H9 (cell line): ENCODE results near the gene CCDC80. TPM values are rescaled to one million over a fixed set of nuclear protein-coding genes. Genes with fewer than 3 reads are reported as not detected.

Experiments used
- DNase-seq: peaks from one replicate; pipeline ENCODE4 v3.0.0-alpha.2; 2017
- H2AFZ ChIP-seq: one replicate; pipeline ENCODE4 v1.6.1; 2013; ENCODE audit warnings: mild to moderate bottlenecking, low read length, control low read depth, moderate library complexity
- H2AK5ac ChIP-seq: 2 replicates; pipeline ENCODE4 v1.6.1; 2013; ENCODE audit warnings: low read length, control low read depth, mixed read lengths; ENCODE audit not compliant: insufficient read length
- H2BK120ac ChIP-seq: one replicate; pipeline ENCODE4 v1.6.1; 2013; ENCODE audit warnings: low read depth, mild to moderate bottlenecking, low read length, control low read depth, inconsistent platforms; ENCODE audit not compliant: poor library complexity, severe bottlenecking
- H2BK12ac ChIP-seq: 2 replicates; pipeline ENCODE4 v1.6.1; 2013; ENCODE audit warnings: low read length, control low read depth, mixed read lengths, low read depth; ENCODE audit not compliant: insufficient read length
- H2BK15ac ChIP-seq: 2 replicates; pipeline ENCODE4 v1.6.1; 2013; ENCODE audit warnings: low read depth, low read length, control low read depth
- H2BK20ac ChIP-seq: one replicate; pipeline ENCODE4 v1.6.1; 2013; ENCODE audit warnings: low read depth, mild to moderate bottlenecking, low read length, control low read depth, inconsistent platforms; ENCODE audit not compliant: poor library complexity, severe bottlenecking
- H2BK5ac ChIP-seq: 2 replicates; pipeline ENCODE4 v1.6.1; 2013; ENCODE audit warnings: low read length, control low read depth, mixed read lengths; ENCODE audit not compliant: insufficient read length
- H3K14ac ChIP-seq: 2 replicates; pipeline ENCODE4 v1.6.1; 2013; ENCODE audit warnings: low read length, control low read depth; ENCODE audit not compliant: insufficient read depth
- H3K18ac ChIP-seq: 2 replicates; pipeline ENCODE4 v1.6.1; 2013; ENCODE audit warnings: low read depth, mild to moderate bottlenecking, mixed read lengths, low read length, control low read depth; ENCODE audit not compliant: insufficient read length
- H3K23ac ChIP-seq: 2 replicates; pipeline ENCODE4 v1.6.1; 2013; ENCODE audit warnings: low read length, control low read depth, mixed read lengths, low read depth; ENCODE audit not compliant: insufficient read length
- H3K23me2 ChIP-seq: 2 replicates; pipeline ENCODE4 v1.6.1; 2013; ENCODE audit warnings: low read depth, mild to moderate bottlenecking, mixed read lengths, low read length, control low read depth; ENCODE audit not compliant: insufficient read length, poor library complexity, severe bottlenecking
- H3K27ac ChIP-seq: 2 replicates; pipeline ENCODE4 v1.5.1; 2013; ENCODE audit warnings: low read length, control low read depth, mixed read lengths, low read depth; ENCODE audit not compliant: insufficient read length
- H3K27me3 ChIP-seq: 2 replicates; pipeline ENCODE4 v1.6.1; 2013; ENCODE audit warnings: low read length, control low read depth, inconsistent platforms; ENCODE audit not compliant: insufficient read depth
- H3K4ac ChIP-seq: 2 replicates; pipeline ENCODE4 v1.6.1; 2013; ENCODE audit warnings: low read depth, mild to moderate bottlenecking, control low read depth, inconsistent platforms, low read length, moderate library complexity
- H3K4me1 ChIP-seq: 2 replicates; pipeline ENCODE4 v1.6.1; 2013; ENCODE audit warnings: low read length, control low read depth, inconsistent platforms; ENCODE audit not compliant: insufficient read depth
- H3K4me2 ChIP-seq: 2 replicates; pipeline ENCODE4 v1.6.1; 2013; ENCODE audit warnings: low read length, control low read depth, mixed read lengths; ENCODE audit not compliant: insufficient read length, insufficient read depth
- H3K56ac ChIP-seq: 2 replicates; pipeline ENCODE4 v1.6.1; 2013; ENCODE audit warnings: low read depth, mild to moderate bottlenecking, mixed read lengths, low read length, control low read depth; ENCODE audit not compliant: insufficient read length
- H3K79me1 ChIP-seq: 2 replicates; pipeline ENCODE4 v1.6.1; 2013; ENCODE audit warnings: low read depth, mild to moderate bottlenecking, moderate library complexity, low read length, control low read depth, inconsistent platforms; ENCODE audit not compliant: insufficient read depth, poor library complexity, severe bottlenecking
- H3K79me2 ChIP-seq: 2 replicates; pipeline ENCODE4 v1.6.1; 2013; ENCODE audit warnings: low read length, control low read depth, inconsistent platforms; ENCODE audit not compliant: insufficient read depth
- H3K9ac ChIP-seq: 2 replicates; pipeline ENCODE4 v1.6.1; 2013; ENCODE audit warnings: low read length, control low read depth, mixed read lengths; ENCODE audit not compliant: insufficient read length; ENCODE audit errors: extremely low read depth
- H3K9me3 ChIP-seq: one replicate; pipeline ENCODE4 v1.6.1; 2013; ENCODE audit warnings: low read depth, low read length, inconsistent platforms; ENCODE audit not compliant: control insufficient read depth
- H3T11ph ChIP-seq: one replicate; pipeline ENCODE4 v1.6.1; 2013; ENCODE audit warnings: mild to moderate bottlenecking, low read length, control low read depth, inconsistent platforms
- H4K20me1 ChIP-seq: one replicate; pipeline ENCODE4 v1.6.1; 2013; ENCODE audit not compliant: control insufficient read depth, insufficient read length, insufficient read depth
- H4K5ac ChIP-seq: 2 replicates; pipeline ENCODE4 v1.6.1; 2013; ENCODE audit warnings: low read depth, mild to moderate bottlenecking, mixed read lengths, low read length, control low read depth; ENCODE audit not compliant: insufficient read length
- H4K8ac ChIP-seq: replicated peaks from 2 replicates; pipeline ENCODE4 v1.6.1; 2013; ENCODE audit warnings: low read length, control low read depth, mixed read lengths, low read depth; ENCODE audit not compliant: insufficient read length
- H4K91ac ChIP-seq: 2 replicates; pipeline ENCODE4 v1.6.1; 2013; ENCODE audit warnings: low read depth, mild to moderate bottlenecking, moderate library complexity, mixed read lengths, low read length, control low read depth; ENCODE audit not compliant: insufficient read length
- H3K27ac Mint-ChIP-seq, 3 experiments: 2 replicates in 2 of 3; 3 replicates in 1 of 3; pipeline ENCODE4 v1.8.0; 2020 to 2021; ENCODE audit warnings: mixed read lengths in 3 of 3, mild to moderate bottlenecking in 1 of 3, moderate library complexity in 1 of 3
- H3K27me3 Mint-ChIP-seq: 2 replicates; pipeline ENCODE4 v1.8.0; 2021; ENCODE audit warnings: low read depth, mild to moderate bottlenecking, moderate library complexity, mixed read lengths
- H3K36me3 Mint-ChIP-seq, 3 experiments: 2 replicates in 2 of 3; 3 replicates in 1 of 3; pipeline ENCODE4 v1.8.0; 2020 to 2021; ENCODE audit warnings: low read depth in 3 of 3, mixed read lengths in 3 of 3; ENCODE audit not compliant: insufficient read depth in 1 of 3
- H3K4me1 Mint-ChIP-seq, 2 experiments: 2 replicates each; pipeline ENCODE4 v1.8.0; 2020; ENCODE audit warnings: mixed read lengths in 2 of 2
- H3K4me3 Mint-ChIP-seq, 2 experiments: 2 replicates in 1 of 2; 3 replicates in 1 of 2; pipeline ENCODE4 v1.8.0; 2020 to 2021; ENCODE audit warnings: mild to moderate bottlenecking in 2 of 2, mixed read lengths in 2 of 2, moderate library complexity in 1 of 2
- H3K9me3 Mint-ChIP-seq, 2 experiments: 2 replicates in 1 of 2; 3 replicates in 1 of 2; pipeline ENCODE4 v1.8.0; 2020; ENCODE audit warnings: mild to moderate bottlenecking in 2 of 2, mixed read lengths in 2 of 2, moderate library complexity in 1 of 2
- CTCF ChIP-seq: fragments of 200-600 bp; sonication (generic); conservative IDR thresholded peaks from 3 replicates; pipeline ENCODE4 v1.8.0; 2021; ENCODE audit warnings: antibody characterized with exemption, mild to moderate bottlenecking
- WGBS: extraction: QIAGEN DNeasy Blood & Tissue Kit; methylation state at CpG from one replicate; pipeline ENCODE4 v1.1.7; 2013; ENCODE audit warnings: missing lambda C conversion rate, low lambda C conversion rate, mixed read lengths; ENCODE audit not compliant: insufficient read length; ENCODE audit errors: extremely low coverage; 5-methylcytosine and 5-hydroxymethylcytosine counted together
- total RNA-seq: library from RNA; stranded (reverse); gene quantifications from 2 replicates; pipeline ENCODE4 v1.2.1, GENCODE V29; 2021

Gene CCDC80
- total RNA-seq, 1 experiment from 2014 or later = 5.4 TPM

- no peak overlapping the region for H3K4me3 Mint-ChIP-seq
- Histone ChIP-seq H3K56ac (no peak overlapping the region), H3K23ac (no peak overlapping the region), H2BK15ac (no peak overlapping the region), H3K18ac (no peak overlapping the region), H3K23me2 (no peaks in the 10 kb centered on the region), H3K27ac (no peak overlapping the region), H3T11ph (no peak overlapping the region), H3K79me2 (no peaks in the 10 kb centered on the region), H3K9me3 (no peaks in the 10 kb centered on the region), H3K14ac (no peak overlapping the region), H4K5ac (no peak overlapping the region), H3K4ac (no peak overlapping the region), H3K27me3 (no peaks in the 10 kb centered on the region), H3K79me1 (no peaks in the 10 kb centered on the region), H2BK120ac (no peak overlapping the region), H2AFZ (no peak overlapping the region), H3K4me1 (peaks cover 10% of the 10 kb centered on the region; the same call in 1 of the 2 replicates), H4K20me1 (no peaks in the 10 kb centered on the region), H2BK20ac (no peak overlapping the region), H2BK5ac (no peak overlapping the region), H4K91ac (no peak overlapping the region), H2AK5ac (no peak overlapping the region), H3K9ac (no peak overlapping the region), H3K4me2 (peak overlapping the region; percentile 2), H4K8ac (no peak overlapping the region), H2BK12ac (no peak overlapping the region)
- WGBS = no CpG with 5 or more reads among the region's 5 CpGs
- no peaks in the 10 kb centered on the region; a peak in 1 of 5 replicates for H3K9me3 Mint-ChIP-seq
- peak overlapping the region in 2 of 3 experiments; percentile 17 to 38; a peak in 2 of 7 replicates for H3K27ac Mint-ChIP-seq
- TF ChIP-seq CTCF = no peak
- no peaks in the 10 kb centered on the region for H3K27me3 Mint-ChIP-seq
- H3K4me1 Mint-ChIP-seq = peaks cover 23 to 24% of the 10 kb centered on the region in 2 experiments
- H3K36me3 Mint-ChIP-seq = no peaks in the 10 kb centered on the region
- DNase-seq = peak; percentile 43
Observed at GRCh38 chr3:112647122-112647521, 6.2 kb upstream of the CCDC80 start.
